ENCODE measurements around the gene ERN1. TPM values are rescaled to one million over a fixed set of nuclear protein-coding genes. Genes with fewer than 3 reads are reported as not detected.

The ERN1 gene
- polyA plus RNA-seq, 1 donor (not counting 4 experiments of a cell fraction or from before 2014, with no cell fraction given), result 7.1 TPM

DNA sequence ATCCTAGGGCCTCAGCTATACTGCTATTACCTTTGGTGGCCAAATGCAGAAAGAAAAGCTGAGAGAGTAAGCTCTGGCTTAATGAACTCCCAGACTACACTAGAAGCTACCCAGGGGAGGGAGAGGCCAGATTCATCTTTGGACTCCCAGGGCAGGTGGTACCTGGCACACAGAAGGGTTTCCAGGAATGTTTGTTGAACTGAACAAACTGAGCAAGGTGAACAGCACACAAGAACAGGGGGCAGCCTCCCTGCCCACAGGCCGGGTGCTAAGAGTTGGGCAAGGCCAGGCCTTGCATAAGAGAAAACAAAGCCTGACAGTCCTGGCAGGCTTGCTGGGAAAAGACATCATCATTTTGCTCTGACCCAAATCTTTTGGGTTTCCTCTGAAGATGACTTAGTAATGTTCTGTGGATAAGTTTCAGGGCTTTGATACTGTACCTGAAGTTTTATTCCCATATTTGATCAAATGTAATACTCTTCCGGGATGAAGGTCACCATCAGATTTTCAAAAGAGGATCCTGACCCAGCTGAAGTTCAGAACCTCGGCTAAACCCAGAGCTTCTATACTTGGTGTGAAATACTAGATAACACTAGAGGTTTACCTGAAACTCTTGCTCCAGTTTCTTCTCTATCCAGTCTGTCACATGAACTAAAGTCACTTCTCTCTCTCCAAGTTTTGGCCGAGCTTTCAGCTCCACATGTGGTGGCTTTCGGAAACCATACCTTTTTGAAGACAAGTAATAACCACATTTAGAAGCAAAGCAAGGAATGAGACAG lies 20.5 kb upstream of the ERN1 start:
- H4K20me1 ChIP-seq (ENCODE audit: control insufficient read depth, extremely low read depth, insufficient read depth, low read length), result no peaks in the 10 kb centered on the region
- H3K4me2 ChIP-seq (ENCODE audit: control insufficient read depth, extremely low read depth, insufficient read depth, low read depth, low read length), result no peak overlapping the region
- no peak for FAIRE-seq
- dilution Hi-C loops (cut with MboI; ENCODE audit: extremely low pct_ligation_motif_present, low sequenced_read_pairs), result no loop called here
- H3K4me3 ChIP-seq (ENCODE audit: control insufficient read depth in 2 of 3, extremely low read depth in 1 of 3, insufficient read depth in 2 of 3, low read depth in 1 of 3, low read length in 3 of 3), result no peak overlapping the region
- H3K9me3 ChIP-seq (ENCODE audit: control insufficient read depth, low read depth, low read length), result no peaks in the 10 kb centered on the region
- H3K9ac ChIP-seq (ENCODE audit: control insufficient read depth, extremely low read depth, insufficient read depth, low read length), result no peak overlapping the region
- H3K9me1 ChIP-seq (ENCODE audit: control insufficient read depth, extremely low read depth, insufficient read depth, low read length), result no peaks in the 10 kb centered on the region
- H3K4me1 ChIP-seq (ENCODE audit: control insufficient read depth, extremely low read depth, insufficient read depth, low read length), result peaks cover 8% of the 10 kb centered on the region
- no peak for TF ChIP-seq CTCF (optimal IDR thresholded peaks at IDR 0.05 in 1 of 3, IDR thresholded peaks at IDR 0.05 in 1 of 3, conservative IDR thresholded peaks at IDR 0.05 in 1 of 3; ENCODE audit: extremely low read depth in 1 of 3, insufficient read depth in 2 of 3, low read length in 3 of 3)
- no peak for TF ChIP-seq EZH2 (IDR thresholded peaks at IDR 0.05; ENCODE audit: low read length)
- peaks cover 30 to 36% of the 10 kb centered on the region in 2 experiments for H3K36me3 ChIP-seq (ENCODE audit: control insufficient read depth in 2 of 2, extremely low read depth in 1 of 2, insufficient read depth in 2 of 2, low read length in 2 of 2)
- H3K27me3 ChIP-seq (ENCODE audit: control insufficient read depth, extremely low read depth, insufficient read depth, low read length), result no peaks in the 10 kb centered on the region
- H3K27ac ChIP-seq (ENCODE audit: control insufficient read depth, insufficient read depth, low read length), result no peak overlapping the region
- peaks cover 2% of the 10 kb centered on the region for H3K79me2 ChIP-seq (ENCODE audit: control insufficient read depth, insufficient read depth, low read length)
- no peak for DNase-seq (ENCODE audit: low read depth, low spot score)
- no peak overlapping the region for H2AFZ ChIP-seq (ENCODE audit: control insufficient read depth, low read length)

DNA sequence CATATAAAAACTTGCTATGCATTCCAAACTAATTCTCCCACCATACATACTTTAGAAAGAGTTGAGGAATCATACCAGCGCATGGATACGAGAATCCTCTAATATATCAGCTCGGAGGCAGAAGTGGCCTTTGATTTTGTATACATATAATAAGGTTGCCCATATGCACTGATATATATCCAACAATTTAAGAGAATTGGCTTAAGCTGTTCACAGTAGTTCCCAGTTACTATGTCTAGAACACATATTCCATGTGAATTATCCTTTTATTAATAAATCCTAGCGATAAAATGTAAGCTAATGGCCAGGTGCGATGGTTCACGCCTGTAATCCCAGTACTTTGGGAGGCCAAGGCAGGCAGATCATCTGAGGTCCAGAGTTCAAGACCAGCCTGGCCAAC lies 19.3 kb upstream of the ERN1 start:
- peaks cover 25 to 30% of the 10 kb centered on the region in 2 experiments for H3K36me3 ChIP-seq (ENCODE audit: control insufficient read depth in 2 of 2, extremely low read depth in 1 of 2, insufficient read depth in 2 of 2, low read length in 2 of 2)
- TF ChIP-seq EZH2 (IDR thresholded peaks at IDR 0.05; ENCODE audit: low read length), result no peak
- dilution Hi-C loops (cut with MboI; ENCODE audit: extremely low pct_ligation_motif_present, low sequenced_read_pairs), result no loop called here
- no peak overlapping the region for H3K9ac ChIP-seq (ENCODE audit: control insufficient read depth, extremely low read depth, insufficient read depth, low read length)
- peaks cover 2% of the 10 kb centered on the region for H3K79me2 ChIP-seq (ENCODE audit: control insufficient read depth, insufficient read depth, low read length)
- no peak for FAIRE-seq
- no peaks in the 10 kb centered on the region for H4K20me1 ChIP-seq (ENCODE audit: control insufficient read depth, extremely low read depth, insufficient read depth, low read length)
- H3K27me3 ChIP-seq (ENCODE audit: control insufficient read depth, extremely low read depth, insufficient read depth, low read length), result no peaks in the 10 kb centered on the region
- H3K27ac ChIP-seq (ENCODE audit: control insufficient read depth, insufficient read depth, low read length), result no peak overlapping the region
- H3K4me2 ChIP-seq (ENCODE audit: control insufficient read depth, extremely low read depth, insufficient read depth, low read depth, low read length), result no peak overlapping the region
- no peak overlapping the region for H2AFZ ChIP-seq (ENCODE audit: control insufficient read depth, low read length)
- no peak for DNase-seq (ENCODE audit: low read depth, low spot score)
- no peak overlapping the region for H3K4me3 ChIP-seq (ENCODE audit: control insufficient read depth in 2 of 3, extremely low read depth in 1 of 3, insufficient read depth in 2 of 3, low read depth in 1 of 3, low read length in 3 of 3)
- H3K9me3 ChIP-seq (ENCODE audit: control insufficient read depth, low read depth, low read length), result no peaks in the 10 kb centered on the region
- peaks cover 11% of the 10 kb centered on the region for H3K4me1 ChIP-seq (ENCODE audit: control insufficient read depth, extremely low read depth, insufficient read depth, low read length)
- no peaks in the 10 kb centered on the region for H3K9me1 ChIP-seq (ENCODE audit: control insufficient read depth, extremely low read depth, insufficient read depth, low read length)
